GM12801 (cell line): ENCODE measurements around the gene BGLAP.

Experiments used
- CTCF ChIP-seq: IDR thresholded peaks from one replicate; pipeline ENCODE4 v1.5.1; 2011; ENCODE audit warnings: control low read depth; ENCODE audit not compliant: insufficient read length; ENCODE audit errors: extremely low read depth

BGLAP gene

GRCh38 chr1:156276966-156277381 is 35.0 kb downstream of the BGLAP start:
- no peak for TF ChIP-seq CTCF

- no peak for TF ChIP-seq CTCF
Measured at GRCh38 chr1:156279837-156280236, 37.9 kb downstream of the BGLAP start.

- no peak for TF ChIP-seq CTCF
Measured at GRCh38 chr1:156281281-156281680, 39.3 kb downstream of the BGLAP start.

GRCh38 chr1:156281693-156282478 is 39.9 kb downstream of the BGLAP start:
- TF ChIP-seq CTCF, result no peak

GRCh38 chr1:156282479-156283222 is 40.7 kb downstream of the BGLAP start, which contains the start of gene SMG5:
TSS of gene SMG5 (minus strand) at chr1:156282825. CDS start at chr1:156282680, 145 bp downstream.
- TF ChIP-seq CTCF, result no peak

- TF ChIP-seq CTCF, result no peak
Measured at GRCh38 chr1:156283521-156283920, 41.5 kb downstream of the BGLAP start.

GRCh38 chr1:156284112-156284511 is 42.1 kb downstream of the BGLAP start, which contains the start of gene TMEM79:
TSS of gene TMEM79 (plus strand) at chr1:156284325. CDS start at chr1:156285227, 902 bp downstream.
- no peak for TF ChIP-seq CTCF
